Activated T-helper 2 cell treated with anti-CD3 and anti-CD28 coated beads, Interferon-gamma antibody, Interleukin-2, Interleukin-4, amounts not matched to agents 10 μg/mL and 5 μg/mL and 100 μg/mL, durations not matched to agents 14 hours and 24 hours and 36 hours (primary cell): ENCODE data around the gene MAPK11. TPM values are rescaled to one million over a fixed set of nuclear protein-coding genes. Genes with fewer than 3 reads are reported as not detected.

Experiments
- DNase-seq: peaks from one replicate; pipeline ENCODE4 v3.0.0; 2021; ENCODE audit warnings: low spot score
- H3K27ac Mint-ChIP-seq: one replicate; pipeline ENCODE4 v1.8.0; 2021; ENCODE audit warnings: mixed read lengths
- H3K27me3 Mint-ChIP-seq: one replicate; pipeline ENCODE4 v1.8.0; 2021; ENCODE audit warnings: low read depth, mixed read lengths
- H3K36me3 Mint-ChIP-seq: one replicate; pipeline ENCODE4 v1.8.0; 2021; ENCODE audit warnings: low read depth, mixed read lengths
- H3K4me1 Mint-ChIP-seq: one replicate; pipeline ENCODE4 v1.8.0; 2021; ENCODE audit warnings: low read depth, mixed read lengths
- H3K4me3 Mint-ChIP-seq: one replicate; pipeline ENCODE4 v1.8.0; 2021; ENCODE audit warnings: low read depth, mild to moderate bottlenecking, moderate library complexity, mixed read lengths
- H3K9me3 Mint-ChIP-seq: one replicate; pipeline ENCODE4 v1.8.0; 2021; ENCODE audit warnings: mixed read lengths
- intact Hi-C: fragments of 100-400 bp; cut with micrococcal nuclease; formaldehyde crosslinking; loops from one replicate; pipeline ENCODE4 v1.15.1; 2023
- total RNA-seq: library from RNA; stranded (reverse); gene quantifications from 2 replicates; pipeline ENCODE4 v1.2.3, GENCODE V29; 2022

The MAPK11 gene
- total RNA-seq, 1 donor from 2014 or later = 20.9 TPM

DNA sequence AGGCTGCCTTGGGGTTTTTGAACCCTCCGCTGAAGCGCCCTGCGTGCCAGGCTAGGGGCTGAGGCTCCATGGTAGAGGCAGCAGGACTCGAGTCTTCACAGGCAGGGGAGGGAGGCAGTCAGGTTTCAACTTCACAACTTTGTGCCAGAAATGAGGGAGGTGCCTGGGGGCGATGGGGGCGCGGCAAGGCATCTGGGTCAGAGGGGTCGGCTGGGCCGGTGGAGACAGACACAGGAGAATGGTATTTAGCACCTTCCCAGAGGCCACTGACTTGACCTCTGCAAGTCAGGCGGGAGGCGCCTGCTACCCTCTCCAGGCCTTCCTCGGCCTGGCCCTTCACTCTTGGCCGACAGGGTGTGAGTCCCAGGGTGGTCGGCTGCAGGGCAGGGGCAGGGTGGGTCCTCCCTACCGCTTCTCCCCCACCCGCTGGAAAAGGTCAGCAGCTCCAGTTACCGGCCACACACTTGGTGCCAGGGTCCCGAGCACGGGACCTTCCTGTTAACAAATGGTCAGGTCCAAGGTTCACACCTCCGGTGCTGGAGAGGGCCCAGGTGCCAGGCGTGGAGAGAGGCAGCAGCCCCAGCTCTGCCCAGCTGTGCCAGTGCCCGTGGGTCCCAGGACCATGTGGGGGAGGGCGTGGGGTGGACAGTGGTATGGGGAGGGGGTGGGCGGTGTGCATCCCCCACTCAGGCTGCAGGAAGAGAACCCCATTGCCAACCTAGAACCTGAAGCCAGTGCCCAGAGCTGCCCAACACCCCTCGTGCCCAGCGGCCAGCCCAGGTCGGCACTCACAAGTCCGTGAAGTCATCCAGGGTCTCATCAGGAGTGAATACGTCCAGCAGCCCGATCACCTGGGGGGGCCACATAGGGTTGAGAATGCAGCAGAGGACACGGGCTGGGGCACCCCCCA, 12.5 kb downstream of the MAPK11 start:
- Mint-ChIP-seq H3K36me3 (no peaks in the 10 kb centered on the region), H3K4me1 (peaks cover 5% of the 10 kb centered on the region), H3K4me3 (no peak overlapping the region), H3K27me3 (peaks cover 6% of the 10 kb centered on the region), H3K27ac (no peak overlapping the region), H3K9me3 (no peaks in the 10 kb centered on the region)
- intact Hi-C loops = no loop called here
- DNase-seq = no peak

DNA sequence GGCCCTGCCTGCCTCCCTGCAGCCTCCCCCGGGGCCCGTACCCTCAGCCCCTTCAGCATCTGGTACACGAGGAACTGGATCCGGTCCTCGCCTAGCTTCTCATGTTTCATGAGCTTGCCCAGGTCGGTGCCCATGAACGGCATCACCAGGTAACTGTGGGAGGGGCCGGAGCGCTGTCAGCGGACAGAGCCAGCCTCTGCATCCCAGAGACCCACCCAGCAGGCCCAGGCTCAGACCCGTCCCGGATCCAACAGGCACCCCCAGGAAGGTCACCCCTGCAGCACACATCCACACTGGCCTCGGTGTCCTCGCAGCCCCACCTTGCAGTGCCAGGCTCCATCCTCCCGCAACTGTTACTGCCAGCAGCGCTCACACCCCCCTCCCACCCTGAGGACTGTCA, 13.1 kb downstream of the MAPK11 start:
- Mint-ChIP-seq H3K4me1 (peaks cover under 1% of the 10 kb centered on the region), H3K27me3 (peaks cover 2% of the 10 kb centered on the region), H3K36me3 (no peaks in the 10 kb centered on the region), H3K9me3 (no peaks in the 10 kb centered on the region), H3K27ac (no peak overlapping the region), H3K4me3 (no peak overlapping the region)
- DNase-seq = no peak
- intact Hi-C loops = no loop called here

DNA sequence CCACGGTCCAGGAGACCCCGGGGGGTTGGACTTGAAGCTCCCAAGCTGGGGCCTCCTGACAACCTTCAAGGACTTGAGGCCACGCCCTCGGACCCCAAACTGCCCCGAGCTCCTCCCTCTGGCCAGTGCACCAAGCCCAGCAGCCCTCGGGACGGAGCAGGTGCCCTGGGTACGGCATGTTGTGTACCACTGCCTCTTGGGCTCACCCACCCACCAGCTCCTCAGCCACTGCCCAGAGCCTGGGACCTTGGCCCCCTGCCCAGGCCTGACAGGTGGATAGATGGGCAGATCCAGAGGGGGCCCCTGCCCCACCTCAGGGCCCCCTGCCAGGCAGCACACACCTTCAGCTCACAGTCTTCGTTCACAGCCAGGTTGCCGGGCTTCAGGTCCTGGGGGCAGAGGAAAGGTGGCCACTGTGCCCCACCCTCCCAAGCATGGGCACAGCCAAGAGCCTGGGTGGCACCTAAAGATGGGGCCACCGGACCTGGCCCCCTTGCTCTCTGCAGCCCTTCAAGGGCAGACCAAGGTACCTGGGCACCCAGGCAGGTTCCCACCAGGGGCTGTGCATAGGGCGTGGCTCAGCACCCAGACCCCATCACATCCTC, 13.8 kb downstream of the MAPK11 start:
- no peaks in the 10 kb centered on the region for H3K4me1 Mint-ChIP-seq
- H3K36me3 Mint-ChIP-seq = no peaks in the 10 kb centered on the region
- no peak overlapping the region for H3K4me3 Mint-ChIP-seq
- H3K27ac Mint-ChIP-seq = no peak overlapping the region
- intact Hi-C loops = no loop called here
- no peak for DNase-seq
- H3K27me3 Mint-ChIP-seq = no peaks in the 10 kb centered on the region
- no peaks in the 10 kb centered on the region for H3K9me3 Mint-ChIP-seq

DNA sequence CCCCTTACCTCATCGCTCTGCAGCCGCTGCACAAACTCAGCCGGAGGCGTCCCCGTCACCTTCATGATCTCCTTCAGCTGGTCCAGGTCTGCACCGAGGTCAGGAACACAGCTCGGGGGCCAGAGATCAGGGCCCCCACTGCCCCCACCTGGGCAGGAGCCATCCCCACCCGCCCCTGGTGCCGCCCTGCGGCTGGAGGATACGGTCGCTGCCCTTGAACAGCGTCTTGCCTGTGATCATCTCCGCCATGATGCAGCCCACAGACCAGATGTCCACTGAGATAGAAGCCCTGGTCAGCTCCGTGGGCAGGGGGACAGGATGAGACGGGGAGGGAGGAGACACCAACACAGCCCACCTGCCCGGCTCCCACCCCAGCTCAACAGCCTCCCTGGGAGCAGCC, 14.6 kb downstream of the MAPK11 start:
- intact Hi-C loops = no loop called here
- no peak overlapping the region for H3K4me3 Mint-ChIP-seq
- no peak for DNase-seq
- H3K9me3 Mint-ChIP-seq = no peaks in the 10 kb centered on the region
- no peaks in the 10 kb centered on the region for H3K4me1 Mint-ChIP-seq
- H3K36me3 Mint-ChIP-seq = no peaks in the 10 kb centered on the region
- H3K27me3 Mint-ChIP-seq = no peaks in the 10 kb centered on the region
- H3K27ac Mint-ChIP-seq = no peak overlapping the region

DNA sequence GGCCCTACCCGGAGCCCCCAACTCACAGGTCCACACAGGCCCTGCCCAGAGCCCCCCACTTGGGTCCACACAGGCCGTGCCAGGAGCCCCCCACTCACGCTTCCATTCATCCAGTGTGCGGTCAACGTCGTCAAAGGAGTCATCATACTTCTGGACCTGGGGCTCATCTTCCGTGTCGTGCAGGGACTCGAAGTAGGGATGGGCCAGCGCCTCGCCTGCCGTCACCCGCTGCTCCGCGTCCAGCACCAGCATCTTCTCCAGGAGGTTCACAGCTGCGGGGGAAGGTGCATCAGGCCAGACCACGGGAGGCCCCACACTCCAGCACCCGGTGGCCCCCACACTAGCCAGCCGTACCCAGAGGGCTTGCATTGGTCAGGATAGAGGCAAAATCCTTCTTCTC, 15.1 kb downstream of the MAPK11 start:
- no peak for DNase-seq
- no peak overlapping the region for H3K4me3 Mint-ChIP-seq
- no peaks in the 10 kb centered on the region for H3K9me3 Mint-ChIP-seq
- H3K27ac Mint-ChIP-seq = no peak overlapping the region
- intact Hi-C loops = no loop called here
- no peaks in the 10 kb centered on the region for H3K27me3 Mint-ChIP-seq
- H3K36me3 Mint-ChIP-seq = no peaks in the 10 kb centered on the region
- peaks cover 1% of the 10 kb centered on the region for H3K4me1 Mint-ChIP-seq

DNA sequence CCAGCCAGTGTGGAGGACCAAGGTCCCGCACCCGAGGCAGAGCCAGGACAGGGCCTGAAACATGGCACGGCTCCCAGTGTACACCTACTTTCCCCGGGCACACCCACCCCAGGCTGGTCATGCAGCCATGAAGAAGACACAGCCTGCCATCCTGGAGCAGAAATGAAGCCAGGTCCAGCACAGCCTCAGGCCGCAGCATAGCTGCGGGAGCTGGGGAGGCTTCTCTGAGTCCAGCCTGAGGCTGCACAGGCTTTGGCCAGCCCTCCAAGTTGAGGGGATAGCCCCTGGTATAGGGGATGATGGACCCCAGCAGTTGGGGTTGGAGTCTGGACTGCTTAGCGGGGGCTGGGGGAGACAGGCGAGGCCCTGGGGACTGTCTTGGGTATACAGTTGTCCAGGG, 16.2 kb downstream of the MAPK11 start:
- DNase-seq = no peak
- H3K36me3 Mint-ChIP-seq = no peaks in the 10 kb centered on the region
- no peaks in the 10 kb centered on the region for H3K9me3 Mint-ChIP-seq
- H3K27ac Mint-ChIP-seq = no peak overlapping the region
- intact Hi-C loops = no loop called here
- peaks cover 6% of the 10 kb centered on the region for H3K4me1 Mint-ChIP-seq
- no peaks in the 10 kb centered on the region for H3K27me3 Mint-ChIP-seq
- no peak overlapping the region for H3K4me3 Mint-ChIP-seq

DNA sequence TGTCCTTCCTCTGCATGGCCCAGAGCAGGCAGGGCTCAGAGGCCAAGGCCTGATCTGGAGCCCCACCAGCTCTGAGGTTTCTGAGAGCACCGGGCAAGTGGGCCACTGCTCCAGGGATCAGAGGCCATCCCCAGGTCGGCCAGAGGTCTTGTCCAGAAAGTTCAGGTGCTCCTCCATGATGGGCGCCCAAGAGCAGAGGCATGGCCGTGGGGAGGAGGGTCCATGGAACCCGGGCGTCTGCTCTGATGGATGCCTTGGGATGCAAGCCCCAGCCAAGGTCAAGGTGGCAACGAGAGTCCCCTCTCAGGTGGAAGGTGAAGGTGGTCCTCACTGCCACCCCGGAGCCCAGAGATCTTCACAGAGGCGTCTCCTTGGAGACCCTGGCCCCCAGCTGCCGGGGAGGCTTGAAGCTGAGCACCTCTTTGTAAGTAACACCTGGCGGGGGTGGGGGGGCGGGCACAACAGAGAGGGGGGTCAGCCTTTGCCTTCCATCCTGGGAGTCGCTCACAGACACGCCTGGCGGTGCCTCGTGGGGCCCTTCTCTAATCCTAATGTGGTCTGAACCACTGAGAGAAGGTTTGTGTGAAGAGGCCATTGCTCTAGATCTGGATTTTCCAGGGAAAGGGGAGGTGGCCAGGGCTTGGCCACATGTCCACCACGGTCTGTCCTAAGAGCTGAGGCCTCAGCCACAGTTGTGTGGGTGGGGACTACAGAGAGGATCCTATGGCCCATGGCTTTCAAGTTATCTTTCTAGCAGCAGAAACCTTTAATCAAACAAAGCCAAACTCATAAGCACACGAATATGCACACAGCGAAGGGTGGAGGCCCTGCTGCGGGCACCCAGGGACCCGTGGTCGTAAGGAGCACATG, 16.9 kb downstream of the MAPK11 start:
- intact Hi-C loops = no loop called here
- no peak overlapping the region for H3K4me3 Mint-ChIP-seq
- H3K9me3 Mint-ChIP-seq = no peaks in the 10 kb centered on the region

DNA sequence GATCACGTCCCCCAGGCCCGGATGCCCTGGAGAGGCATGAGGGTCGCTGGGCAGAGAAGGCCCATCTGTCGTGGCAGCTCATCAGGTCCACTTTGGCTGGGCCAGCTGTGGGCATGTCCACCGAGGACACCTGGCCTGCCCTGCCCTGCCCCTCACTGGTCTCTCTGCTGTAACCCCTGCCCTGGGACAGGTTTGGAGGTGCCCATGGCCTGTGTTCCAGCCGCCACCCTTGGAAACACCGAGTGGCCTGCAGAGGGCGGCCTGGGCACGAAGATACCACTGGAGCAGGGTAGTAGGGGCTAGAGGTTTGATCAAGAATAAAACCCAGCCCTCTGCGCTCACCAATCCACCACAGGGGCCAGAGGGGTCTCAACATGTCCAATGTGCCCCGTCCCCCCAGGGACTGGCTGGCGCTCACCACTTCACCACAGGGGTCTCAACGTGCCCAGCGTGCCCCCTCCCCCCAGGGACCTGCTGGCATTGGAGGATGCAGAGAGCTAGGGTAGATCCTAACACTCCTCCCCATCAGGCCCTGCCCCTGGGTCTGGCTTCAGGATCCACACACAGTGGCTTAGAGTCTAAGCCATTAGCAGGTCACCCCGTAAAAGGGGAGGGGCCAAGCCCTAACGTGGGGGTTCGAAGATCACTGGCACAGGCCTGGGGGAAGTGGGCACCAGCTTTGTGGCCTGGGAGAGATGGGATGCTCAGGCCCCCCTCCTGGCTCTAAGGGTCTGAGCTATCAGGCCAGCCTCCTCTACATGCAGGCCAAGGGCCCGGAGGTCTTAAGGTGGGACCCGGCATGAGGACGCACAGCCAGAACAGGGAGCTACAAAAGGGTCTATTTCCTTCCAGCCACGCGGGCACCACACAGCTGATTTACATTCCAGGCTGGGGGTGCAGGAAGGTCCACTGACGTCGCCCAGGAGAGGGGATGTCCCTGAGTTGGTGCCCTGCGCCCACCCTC, 17.8 kb downstream of the MAPK11 start:
- Mint-ChIP-seq H3K4me1 (peaks cover 7% of the 10 kb centered on the region), H3K36me3 (peaks cover 6% of the 10 kb centered on the region), H3K27me3 (no peaks in the 10 kb centered on the region), H3K4me3 (peak overlapping the region; percentile 21), H3K9me3 (no peaks in the 10 kb centered on the region), H3K27ac (no peak overlapping the region)
- intact Hi-C loops = no loop called here
- peak; percentile 60 for DNase-seq

More for the DNA sequence above, 16.9 kb downstream of the MAPK11 start:
- Mint-ChIP-seq H3K36me3 (no peaks in the 10 kb centered on the region), H3K27ac (no peak overlapping the region), H3K4me1 (peaks cover 6% of the 10 kb centered on the region), H3K27me3 (no peaks in the 10 kb centered on the region)
- no peak for DNase-seq

DNA sequence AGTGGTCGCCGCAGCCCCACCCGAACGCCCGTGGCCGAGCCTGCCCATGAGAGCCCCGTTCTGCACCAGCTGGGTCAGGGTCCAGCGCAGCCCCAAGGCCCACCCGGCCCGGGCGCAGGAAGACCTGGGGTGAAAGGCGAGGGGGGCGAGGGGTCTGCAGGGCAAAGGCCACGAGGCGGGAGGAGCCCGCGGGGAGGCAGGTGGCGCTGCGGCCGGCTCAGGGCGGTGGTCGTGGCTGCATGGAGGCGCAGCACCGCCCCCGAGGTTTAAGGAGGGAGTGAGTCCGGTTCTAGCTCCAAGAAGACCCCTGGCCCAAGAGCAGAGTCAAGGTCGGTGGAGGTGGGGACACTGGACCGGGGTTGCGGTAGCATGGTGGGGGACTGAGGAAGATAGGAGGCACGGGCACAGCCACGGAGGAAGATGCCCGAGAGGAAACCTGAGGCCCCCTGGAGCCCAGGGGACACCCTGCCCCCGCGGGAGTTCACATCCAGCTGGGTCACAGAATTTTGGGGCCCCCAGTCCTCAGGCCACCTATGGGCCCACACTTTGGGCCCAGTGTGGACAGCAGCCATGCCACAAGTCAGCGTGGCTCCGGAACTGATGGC, 18.6 kb downstream of the MAPK11 start:
- Mint-ChIP-seq H3K4me1 (peaks cover 7% of the 10 kb centered on the region), H3K36me3 (peaks cover 10% of the 10 kb centered on the region), H3K27ac (no peak overlapping the region), H3K9me3 (no peaks in the 10 kb centered on the region), H3K27me3 (no peaks in the 10 kb centered on the region), H3K4me3 (no peak overlapping the region)
- DNase-seq = no peak
- intact Hi-C loops = no loop called here

DNA sequence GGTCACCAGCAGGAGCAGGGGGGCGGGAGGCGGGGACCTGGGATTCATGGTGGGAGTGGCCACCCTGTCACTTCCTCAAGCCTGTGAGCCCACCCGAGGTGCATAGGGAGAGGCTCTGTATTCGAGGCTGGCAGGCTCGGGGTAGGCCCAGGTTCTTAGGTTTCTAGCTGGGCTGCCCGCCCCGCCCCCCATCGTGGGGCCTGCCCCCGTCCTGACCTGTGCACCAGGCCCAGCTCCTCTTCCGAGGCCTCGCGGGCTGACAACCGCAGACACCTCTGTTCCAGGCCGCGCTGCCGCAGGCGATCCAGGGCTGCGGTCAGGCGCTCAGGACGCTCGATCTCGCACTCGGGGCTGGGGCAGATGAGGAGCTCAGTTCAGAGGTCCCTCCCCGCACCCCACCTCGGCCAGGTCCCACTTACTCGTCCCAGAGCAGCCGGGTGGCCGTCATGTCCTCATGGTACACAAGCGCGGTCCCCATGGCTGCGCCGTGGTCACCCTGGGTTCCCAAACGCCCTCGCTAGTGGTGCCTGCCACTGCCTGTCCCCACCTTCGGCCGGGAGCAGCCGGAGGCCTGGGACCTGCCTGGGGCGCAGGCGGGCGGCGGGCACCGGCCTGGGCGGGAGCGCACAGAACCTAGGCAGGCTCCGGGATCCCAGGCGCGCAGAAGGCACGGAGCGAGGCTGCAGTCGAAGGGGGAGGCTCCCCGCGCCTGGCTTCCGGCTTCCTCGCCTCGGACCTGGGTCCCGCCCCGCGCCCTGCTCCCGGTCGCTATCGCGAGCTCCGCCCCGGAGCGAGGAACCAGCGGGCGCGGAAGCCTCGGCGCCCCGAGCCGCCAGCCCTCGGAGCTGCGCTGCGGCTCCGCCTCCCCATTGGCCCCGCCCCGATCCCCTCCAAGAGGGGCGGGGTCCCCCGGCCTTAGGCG, 19.4 kb downstream of the MAPK11 start, which contains the start of gene HDAC10:
HDAC10 (minus strand) TSS at position 711 of the 922 bp plus-strand sequence; CDS start at position 478, 233 bp downstream.
- peak within 1 kb of the TSS; percentile 84 for H3K4me3 Mint-ChIP-seq
- H3K4me1 Mint-ChIP-seq = peaks cover 10% of the 10 kb centered on the region
- intact Hi-C loops = no loop called here
- H3K9me3 Mint-ChIP-seq = no peaks in the 10 kb centered on the region
- no peaks in the 10 kb centered on the region for H3K27me3 Mint-ChIP-seq
- H3K36me3 Mint-ChIP-seq = peaks cover 13% of the 10 kb centered on the region
- peak; percentile 84 for DNase-seq
- H3K27ac Mint-ChIP-seq = peak within 1 kb of the TSS; percentile 72

DNA sequence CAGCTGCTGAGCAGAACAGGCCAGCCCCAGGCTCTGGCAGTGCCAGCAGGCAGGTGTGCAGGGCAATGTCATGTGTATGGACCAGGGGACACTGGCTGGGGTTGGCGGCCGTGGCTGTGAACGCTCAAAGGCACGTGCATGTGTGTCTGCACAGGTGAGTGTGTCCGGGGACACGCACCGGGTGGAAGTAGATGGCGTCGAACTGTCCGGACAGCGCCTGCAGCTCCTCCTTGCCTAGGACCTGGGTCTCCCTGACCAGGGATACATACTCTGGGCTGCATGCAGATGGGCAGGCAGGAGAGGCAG, 20.0 kb downstream of the MAPK11 start:
- no peak for DNase-seq
- no peak overlapping the region for H3K27ac Mint-ChIP-seq
- no peaks in the 10 kb centered on the region for H3K27me3 Mint-ChIP-seq

More for the DNA sequence above, 20.0 kb downstream of the MAPK11 start:
- Mint-ChIP-seq H3K4me3 (peak overlapping the region; percentile 84), H3K9me3 (no peaks in the 10 kb centered on the region), H3K36me3 (peaks cover 13% of the 10 kb centered on the region), H3K4me1 (peaks cover 10% of the 10 kb centered on the region)
- intact Hi-C loops = no loop called here
